GM19463 (cell line): Measurements from ENCODE around the gene USE1.

Experiments
- ATAC-seq: cut with Tn5 transposase; IDR thresholded peaks from one replicate; pipeline ENCODE4 v1.9.1; 2021; ENCODE audit warnings: mild to moderate bottlenecking, moderate library complexity; ENCODE audit not compliant: unreplicated experiment

Gene USE1

DNA sequence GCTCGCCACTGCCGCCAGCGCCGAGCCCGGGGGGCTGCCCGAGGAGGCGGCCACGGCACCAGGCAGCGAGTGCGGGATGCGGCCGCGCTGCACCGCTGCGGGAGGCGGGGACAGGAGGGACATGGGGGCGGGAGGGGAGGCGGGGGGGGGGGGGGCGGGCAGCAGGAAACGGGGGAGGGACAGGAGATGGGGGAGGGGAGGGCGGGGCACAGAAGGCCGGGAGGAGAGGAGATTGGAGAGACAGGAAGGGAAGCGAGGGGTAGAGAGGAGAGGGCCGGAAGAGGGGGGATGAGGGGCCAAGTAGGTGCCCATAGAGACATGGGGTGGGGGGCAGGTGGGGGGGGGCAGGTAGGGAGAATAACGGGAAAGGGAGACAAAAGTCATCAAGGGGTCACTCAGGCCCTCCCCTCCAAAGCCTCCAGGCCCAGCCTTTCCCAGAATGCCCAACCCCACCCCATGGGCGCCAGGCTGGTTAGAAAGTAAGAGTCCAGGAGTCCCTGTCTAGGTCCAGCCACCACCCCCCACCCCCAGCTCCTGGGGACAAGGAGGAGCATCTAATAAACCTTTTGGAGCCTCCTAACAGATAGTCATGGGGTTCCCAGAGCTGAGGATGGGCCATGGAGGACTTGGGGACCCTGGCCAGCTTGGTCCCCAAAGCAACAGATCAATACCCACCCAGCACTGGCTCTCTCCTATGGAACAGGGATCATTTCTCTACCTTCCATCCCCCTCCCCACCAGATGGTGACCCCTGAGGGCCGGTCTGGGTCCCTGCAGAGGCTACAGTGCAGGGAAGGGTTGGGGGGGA lies 21.0 kb downstream of the USE1 start:
- peak; percentile 12 for ATAC-seq

DNA sequence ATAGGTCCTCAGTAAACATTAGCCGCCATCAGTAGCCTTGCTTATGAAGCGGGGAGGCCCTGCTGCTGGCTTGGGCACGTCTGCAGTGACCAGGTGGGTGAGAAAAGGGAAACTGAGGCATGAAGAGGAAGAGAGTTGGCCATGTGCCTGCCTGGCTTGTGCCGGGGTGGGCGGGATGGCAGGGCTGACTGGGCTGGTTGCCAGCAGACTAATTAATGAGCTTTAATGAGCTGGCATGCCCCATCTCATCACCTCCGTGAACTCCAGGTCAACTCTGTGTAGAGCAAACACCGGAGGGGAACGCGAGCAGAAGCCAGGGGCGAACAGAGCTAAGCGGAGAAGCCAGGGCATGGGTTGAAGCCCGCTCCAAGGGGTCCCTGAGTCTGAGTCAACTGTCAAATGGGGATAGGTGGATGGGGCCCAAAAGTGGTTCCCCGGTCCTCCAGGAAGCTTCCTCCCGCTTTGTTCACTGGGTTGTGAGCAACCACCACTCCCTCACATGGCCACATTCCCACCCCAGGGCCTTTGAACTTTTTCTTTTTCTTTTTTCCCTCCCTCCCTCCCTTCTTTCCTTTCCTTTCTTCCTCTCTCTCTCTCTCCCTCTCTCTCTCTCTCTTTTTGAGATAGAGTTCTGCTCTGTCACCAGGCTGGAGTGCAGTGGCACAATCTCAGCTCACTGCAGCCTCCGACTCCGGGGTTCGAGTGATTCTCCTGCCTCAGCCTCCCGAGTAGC lies 21.8 kb downstream of the USE1 start:
- no peak for ATAC-seq

GRCh38 chr19:17237747-17238706 lies 22.9 kb downstream of the USE1 start:
- no peak for ATAC-seq

GRCh38 chr19:17240062-17240752 lies 25.1 kb downstream of the USE1 start:
- ATAC-seq, result no peak

DNA sequence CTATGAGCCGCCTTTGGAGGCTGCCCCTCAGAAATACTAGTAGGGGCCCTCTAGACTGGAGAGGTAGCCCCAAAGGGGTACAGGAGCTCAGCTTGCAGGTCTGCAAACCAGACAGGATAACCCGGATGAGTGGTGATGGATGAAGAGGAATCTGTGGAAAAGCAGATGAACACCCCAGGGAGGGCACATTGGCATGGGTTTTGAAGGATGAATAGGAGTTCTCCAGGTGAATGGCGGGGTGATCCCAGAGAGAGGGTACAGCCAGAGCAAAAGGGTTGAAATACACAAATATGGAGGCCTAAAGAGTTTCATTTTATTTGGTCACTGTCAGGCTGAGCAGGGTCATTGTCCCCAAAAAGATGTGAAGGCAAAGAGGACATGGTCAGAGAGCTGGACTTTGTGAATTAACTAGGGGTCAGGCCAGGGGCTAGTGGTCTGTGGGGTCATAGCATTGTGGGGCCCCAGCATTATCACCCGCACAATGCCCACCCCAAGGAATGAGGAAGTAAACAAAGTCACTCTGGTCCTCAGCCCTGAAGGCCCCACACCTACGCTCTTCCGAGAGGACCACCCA lies 25.8 kb downstream of the USE1 start:
- no peak for ATAC-seq

DNA sequence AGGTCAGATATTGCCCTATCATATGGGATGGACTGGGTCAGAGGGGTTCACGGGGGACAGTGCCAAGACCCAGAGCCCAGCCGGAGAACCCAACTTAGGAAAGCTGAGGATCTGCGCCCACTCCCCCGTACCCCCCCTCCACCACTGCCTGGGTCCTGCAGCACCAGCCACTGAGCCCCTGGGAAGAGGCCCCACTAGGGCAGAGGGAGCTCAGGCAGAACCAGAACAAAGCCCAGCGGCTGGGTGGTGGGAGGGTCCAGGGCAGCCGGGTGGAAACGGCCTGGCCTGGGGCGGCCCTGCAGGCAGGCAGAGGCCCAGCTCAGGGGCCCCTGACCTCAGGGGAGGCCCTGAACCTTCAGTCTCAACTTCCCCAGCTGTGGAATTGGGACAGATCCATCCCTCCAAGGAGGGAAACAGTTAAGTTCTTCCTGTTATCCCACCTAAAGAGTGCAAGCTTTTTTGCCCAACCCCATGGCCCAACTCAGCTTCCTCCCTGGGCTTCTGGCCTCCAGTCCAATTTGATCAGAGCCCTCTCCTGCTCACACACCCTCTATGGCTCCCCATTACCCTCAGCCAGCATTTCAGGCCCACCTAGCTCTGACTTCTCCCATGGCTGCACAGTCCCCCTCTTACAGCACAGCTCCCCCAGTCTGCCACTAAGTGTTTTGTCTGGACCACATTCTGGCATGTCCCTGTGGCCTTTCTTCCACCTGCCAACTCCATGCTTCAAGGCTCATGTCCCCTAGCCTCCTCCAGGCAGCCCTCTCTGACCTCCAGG lies 27.5 kb downstream of the USE1 start:
- ATAC-seq, result no peak

GRCh38 chr19:17243211-17243829 lies 28.2 kb downstream of the USE1 start:
- ATAC-seq, result no peak

DNA sequence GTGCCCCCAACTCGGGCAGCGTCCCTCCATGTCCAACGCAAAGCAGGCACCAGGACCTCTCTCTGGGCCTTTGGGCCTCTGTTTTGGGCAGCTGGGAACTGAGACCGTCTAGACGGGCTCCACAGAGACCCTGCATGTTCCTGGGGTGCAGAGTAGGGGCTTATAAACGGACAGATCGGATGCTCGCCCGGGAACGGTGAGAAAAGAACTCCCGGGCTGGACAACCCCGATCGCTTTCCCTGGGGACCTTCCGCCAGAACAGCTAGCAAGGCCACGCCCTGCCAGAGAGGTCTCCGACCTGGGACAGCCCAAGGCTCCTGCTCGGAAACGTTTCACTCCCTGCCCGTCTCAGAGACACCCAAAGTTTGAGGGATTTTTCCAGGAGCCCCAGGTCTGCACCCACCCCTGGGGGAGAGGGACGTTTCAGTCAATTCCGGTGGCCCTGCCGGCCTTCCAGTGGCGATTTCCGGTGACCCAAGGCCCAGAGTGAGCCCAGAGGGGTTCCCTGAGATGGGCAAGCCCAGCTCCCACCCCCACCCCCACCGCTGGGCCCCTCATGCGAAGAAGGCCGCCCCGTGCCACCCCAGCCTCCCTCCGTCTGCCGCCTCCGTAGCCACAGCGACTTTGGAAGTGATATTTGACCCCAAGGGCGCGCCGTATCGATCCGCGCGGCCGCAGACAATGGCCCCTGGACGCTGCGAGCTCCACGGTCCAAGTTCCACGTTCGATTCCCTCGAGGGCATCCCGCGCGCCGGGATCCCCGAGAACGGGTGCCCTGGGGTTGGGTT lies 28.9 kb downstream of the USE1 start:
- no peak for ATAC-seq

GRCh38 chr19:17244618-17245534 lies 29.7 kb downstream of the USE1 start:
- no peak for ATAC-seq

GRCh38 chr19:17245535-17245984 lies 30.4 kb downstream of the USE1 start, which contains the start of gene NR2F6:
TSS of gene NR2F6 (minus strand) at chr19:17245919. CDS start at chr19:17245220, 699 bp downstream.
- ATAC-seq, result peak; percentile 12

DNA sequence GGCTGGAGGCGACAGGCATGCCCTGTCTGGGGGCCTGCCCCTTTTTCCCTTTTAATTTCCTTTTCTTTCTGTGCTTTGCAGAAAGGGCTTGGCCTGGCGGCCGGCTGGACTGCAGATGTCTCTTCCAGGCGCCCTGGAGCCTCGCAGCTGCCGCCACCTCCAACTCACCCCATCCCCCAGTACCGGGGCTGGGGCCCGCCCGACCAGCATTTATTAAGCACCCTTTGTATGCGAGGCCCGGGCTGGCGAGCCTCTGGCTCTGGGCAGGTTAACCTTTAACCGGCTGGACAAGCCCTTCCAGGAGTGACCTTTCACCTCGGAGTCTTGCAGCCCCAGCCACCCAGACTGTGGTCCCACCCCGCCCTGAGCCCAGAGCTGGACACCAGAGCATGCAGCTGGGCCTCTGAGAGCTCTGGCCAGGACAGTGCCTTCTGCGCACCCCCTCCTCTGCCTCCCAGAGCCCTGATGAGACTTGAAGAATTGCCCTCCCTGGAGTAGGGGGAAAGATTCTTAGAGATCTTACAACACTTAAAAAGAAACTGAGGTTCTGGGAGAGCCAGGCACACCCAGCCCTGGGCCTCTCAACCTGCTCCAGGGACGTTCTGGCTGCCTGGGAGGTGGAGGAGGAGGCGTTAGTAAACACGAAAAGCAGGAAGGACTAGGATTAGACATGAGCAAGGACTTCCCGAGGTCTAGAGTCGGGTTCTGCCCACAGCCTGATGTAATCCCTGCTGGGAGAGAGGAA lies 31.7 kb downstream of the USE1 start:
- no peak for ATAC-seq

GRCh38 chr19:17248011-17248776 lies 33.0 kb downstream of the USE1 start:
- ATAC-seq, result no peak

GRCh38 chr19:17249887-17250548 lies 34.9 kb downstream of the USE1 start:
- ATAC-seq, result no peak

DNA sequence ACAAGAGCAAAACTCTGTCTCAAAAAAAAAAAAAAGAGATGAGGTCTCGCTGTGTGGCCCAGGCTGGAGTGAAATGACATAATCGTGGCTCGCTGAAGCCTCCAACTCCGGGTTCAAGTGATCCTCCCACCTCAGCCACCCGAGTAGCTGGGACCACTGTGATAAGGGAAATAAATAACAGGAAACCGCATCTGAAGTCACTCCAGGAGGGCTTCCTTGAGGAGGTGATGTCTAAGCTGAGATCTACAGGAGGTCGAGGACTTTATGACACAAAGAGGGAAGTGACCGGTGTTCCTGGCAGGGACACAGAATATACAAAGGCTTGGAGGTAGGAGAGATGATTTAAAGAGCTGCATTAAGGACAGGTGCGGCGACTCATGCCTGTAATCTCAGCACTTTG lies 39.5 kb downstream of the USE1 start:
- ATAC-seq, result no peak

DNA sequence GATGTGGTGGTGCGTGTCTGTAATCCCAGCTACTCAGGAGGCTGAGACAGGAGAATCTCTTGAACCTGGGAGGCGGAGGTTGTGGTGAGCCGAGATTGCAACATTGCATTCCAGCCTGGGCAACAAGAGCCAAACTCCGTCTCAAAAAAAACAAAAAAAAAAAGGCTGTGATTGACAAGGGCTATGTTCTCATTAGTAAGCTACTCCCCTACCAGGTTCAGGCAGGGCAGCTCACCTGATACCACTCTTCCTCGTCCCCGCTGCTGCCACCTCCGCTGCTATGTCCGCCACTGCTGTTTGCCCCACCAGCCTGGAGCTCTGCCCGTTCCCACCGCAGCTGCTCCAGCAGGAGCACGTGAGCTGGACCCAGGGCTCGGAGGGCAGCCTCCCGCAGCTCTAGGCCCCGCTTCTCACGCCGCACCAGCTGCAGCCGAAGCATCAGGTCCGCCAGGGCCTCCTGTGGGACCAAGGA lies 40.0 kb downstream of the USE1 start:
- no peak for ATAC-seq
